ENCODE results near the gene DDR2.

DDR2 gene

DNA sequence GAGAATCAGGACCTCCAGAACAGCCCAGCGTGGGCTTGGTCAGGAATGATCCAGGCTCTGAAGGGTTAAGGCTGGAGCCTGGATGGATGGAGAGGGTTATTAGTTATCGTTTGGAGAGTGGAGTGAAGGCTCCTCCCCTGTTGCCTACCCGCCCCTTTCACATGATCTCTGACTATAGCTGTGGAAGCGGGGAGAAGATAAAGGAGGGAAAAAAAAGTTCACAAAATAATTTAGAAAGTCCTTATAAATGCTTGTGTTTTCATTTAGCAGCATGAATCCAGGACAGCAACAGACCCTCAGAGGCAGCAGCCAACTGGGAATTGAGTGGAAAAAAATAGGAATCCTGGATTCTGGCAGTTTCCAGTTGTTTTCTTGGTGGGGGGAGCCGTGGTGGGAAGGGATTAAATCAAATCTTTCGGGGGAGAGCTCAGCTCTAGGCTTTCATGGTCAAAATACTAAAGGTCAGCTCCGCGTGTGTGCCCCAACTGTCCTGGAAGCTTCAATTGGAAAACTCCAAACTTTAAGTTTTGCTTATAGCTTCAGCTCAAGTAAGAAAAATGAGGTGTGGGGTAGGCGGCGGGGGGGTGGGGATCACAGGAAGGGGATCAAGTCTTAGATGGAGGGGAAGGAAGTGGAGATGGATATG is 595 bp upstream of the DDR2 start:
- no peaks in the 10 kb centered on the region for H3K36me3 ChIP-seq (ENCODE audit: insufficient read depth, low read length)
- H3K4me3 ChIP-seq (ENCODE audit: low read depth in 1 of 2, low read length in 2 of 2), result peak overlapping the region; percentile 70 to 71

DNA sequence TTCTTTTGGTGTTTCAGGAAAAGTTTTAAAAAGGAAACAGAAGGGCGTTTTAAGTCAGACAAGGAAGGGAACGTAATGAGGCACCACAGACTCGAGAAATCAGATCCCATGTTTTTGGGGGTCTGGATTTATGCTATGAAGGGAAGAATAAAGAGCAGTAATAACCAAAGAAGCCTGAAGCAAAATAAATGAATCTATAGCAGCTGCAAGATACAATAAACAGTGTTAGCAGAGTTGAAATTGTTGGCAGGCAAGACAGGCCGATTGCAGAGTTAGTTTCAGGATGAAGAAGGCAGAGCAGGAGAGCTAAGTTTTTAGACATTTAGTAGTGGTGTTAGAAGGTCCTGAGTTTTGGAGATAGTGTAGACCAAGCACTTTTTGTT is 425 bp downstream of the DDR2 start:
- Histone ChIP-seq H3K4me1 (ENCODE audit: insufficient read depth, low read length) (peaks cover 41% of the 10 kb centered on the region), H3K27ac (ENCODE audit: low read depth, low read length) (peak overlapping the region; percentile 82), H3K36me3 (ENCODE audit: insufficient read depth, low read length) (no peaks in the 10 kb centered on the region), H3K4me3 (ENCODE audit: low read depth in 1 of 2, low read length in 2 of 2) (peak overlapping the region; percentile 70 to 71), H3K27me3 (ENCODE audit: control insufficient read depth in 1 of 2, insufficient read depth in 2 of 2, low read length in 2 of 2) (no peaks in the 10 kb centered on the region), H3K9ac (ENCODE audit: low read length) (peak overlapping the region; percentile 62), H3K9me3 (ENCODE audit: low read length) (no peaks in the 10 kb centered on the region)

More for the DNA sequence above, 595 bp upstream of the DDR2 start:
- Histone ChIP-seq H3K27me3 (ENCODE audit: control insufficient read depth in 1 of 2, insufficient read depth in 2 of 2, low read length in 2 of 2) (no peaks in the 10 kb centered on the region), H3K27ac (ENCODE audit: low read depth, low read length) (peak overlapping the region; percentile 82), H3K9me3 (ENCODE audit: low read length) (no peaks in the 10 kb centered on the region), H3K9ac (ENCODE audit: low read length) (peak overlapping the region; percentile 62), H3K4me1 (ENCODE audit: insufficient read depth, low read length) (peaks cover 49% of the 10 kb centered on the region)

DNA sequence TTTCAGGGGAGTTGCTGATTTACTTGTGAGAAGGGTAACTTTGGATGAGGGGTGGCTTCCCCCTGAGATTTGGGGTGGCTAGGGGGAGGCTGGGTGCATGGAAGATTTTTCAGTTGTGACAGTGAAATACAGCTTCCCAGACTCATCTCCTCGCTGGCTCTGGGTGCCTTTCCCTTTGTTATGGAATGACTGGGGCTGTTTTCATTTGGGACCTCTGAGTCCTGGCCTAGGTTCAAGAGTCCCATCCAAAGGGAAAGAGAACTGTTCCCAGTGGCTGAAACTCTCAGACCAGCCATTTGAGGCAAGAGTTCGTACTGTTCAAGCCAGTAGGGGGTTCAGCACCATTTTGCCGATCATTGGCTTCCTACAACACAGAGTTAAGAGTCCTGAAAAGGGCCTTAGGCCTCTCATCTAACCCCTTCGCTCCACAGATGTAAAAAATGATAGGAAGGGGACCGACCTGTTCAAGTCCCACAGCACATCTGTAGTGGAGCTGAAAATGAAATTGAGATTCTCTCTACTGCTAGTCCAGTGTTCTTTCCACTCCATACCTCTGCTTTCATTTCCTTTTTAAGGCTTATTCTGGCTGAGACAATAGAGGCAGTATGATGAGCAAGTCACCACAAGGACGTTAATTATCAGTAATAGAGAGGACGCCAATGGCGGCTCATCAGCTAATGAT is 958 bp downstream of the DDR2 start:
- H3K4me3 ChIP-seq (ENCODE audit: low read depth in 1 of 2, low read length in 2 of 2), result peak overlapping the region; percentile 70 to 71
- no peaks in the 10 kb centered on the region for H3K36me3 ChIP-seq (ENCODE audit: insufficient read depth, low read length)
- peak overlapping the region; percentile 82 for H3K27ac ChIP-seq (ENCODE audit: low read depth, low read length)
- peaks cover 36% of the 10 kb centered on the region for H3K4me1 ChIP-seq (ENCODE audit: insufficient read depth, low read length)
- peak overlapping the region; percentile 62 for H3K9ac ChIP-seq (ENCODE audit: low read length)
- H3K9me3 ChIP-seq (ENCODE audit: low read length), result no peaks in the 10 kb centered on the region
- no peaks in the 10 kb centered on the region for H3K27me3 ChIP-seq (ENCODE audit: control insufficient read depth in 1 of 2, insufficient read depth in 2 of 2, low read length in 2 of 2)

DNA sequence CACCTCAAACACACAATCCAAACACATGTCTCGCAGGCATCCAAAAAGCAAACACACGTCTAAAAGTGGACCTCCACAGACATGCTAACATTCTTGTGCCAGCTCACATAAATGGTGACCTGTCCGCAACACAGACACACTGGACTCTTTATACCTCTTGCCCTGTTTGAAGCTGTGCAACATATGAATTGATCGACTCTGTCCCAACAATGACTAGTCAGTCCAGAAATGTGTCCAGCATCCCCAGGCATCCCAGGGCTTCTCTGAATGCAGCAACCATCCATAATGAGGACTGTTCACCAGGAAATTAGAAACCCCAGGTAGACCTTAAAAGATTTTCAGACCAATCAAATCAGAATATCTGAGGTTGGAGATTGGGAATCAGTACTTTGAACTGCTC is 3.2 kb downstream of the DDR2 start:
- Histone ChIP-seq H3K9ac (ENCODE audit: low read length) (peak overlapping the region; percentile 62), H3K27ac (ENCODE audit: low read depth, low read length) (peak overlapping the region; percentile 82), H3K36me3 (ENCODE audit: insufficient read depth, low read length) (peaks cover 5% of the 10 kb centered on the region), H3K27me3 (ENCODE audit: control insufficient read depth in 1 of 2, insufficient read depth in 2 of 2, low read length in 2 of 2) (no peaks in the 10 kb centered on the region), H3K4me3 (ENCODE audit: low read depth in 1 of 2, low read length in 2 of 2) (peak overlapping the region in 1 of 2 donors; percentile 71), H3K4me1 (ENCODE audit: insufficient read depth, low read length) (peaks cover 21% of the 10 kb centered on the region), H3K9me3 (ENCODE audit: low read length) (no peaks in the 10 kb centered on the region)

DNA sequence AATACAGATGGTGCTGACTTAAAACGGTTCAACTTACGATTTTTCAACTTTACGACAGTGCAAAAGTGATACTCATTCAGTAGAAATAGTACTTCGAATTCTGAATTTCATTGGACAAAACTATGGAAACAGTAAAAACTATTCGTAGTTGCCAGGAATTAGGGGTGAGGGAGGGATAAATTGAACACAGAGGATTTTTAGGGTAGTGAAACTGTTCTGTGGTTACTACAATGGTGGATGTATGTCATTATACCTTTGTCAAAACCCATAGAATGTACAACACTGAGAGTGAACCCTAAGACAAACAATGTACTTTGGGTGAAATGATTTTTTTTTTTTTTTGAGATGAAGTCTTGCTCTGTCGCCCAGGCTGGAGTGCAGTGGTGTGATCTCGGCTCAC is 7.5 kb downstream of the DDR2 start:
- Histone ChIP-seq H3K9ac (ENCODE audit: low read length) (no peak overlapping the region), H3K4me1 (ENCODE audit: insufficient read depth, low read length) (peaks cover 10% of the 10 kb centered on the region), H3K9me3 (ENCODE audit: low read length) (no peaks in the 10 kb centered on the region), H3K27me3 (ENCODE audit: control insufficient read depth in 1 of 2, insufficient read depth in 2 of 2, low read length in 2 of 2) (no peaks in the 10 kb centered on the region), H3K4me3 (ENCODE audit: low read depth in 1 of 2, low read length in 2 of 2) (no peak overlapping the region), H3K27ac (ENCODE audit: low read depth, low read length) (no peak overlapping the region), H3K36me3 (ENCODE audit: insufficient read depth, low read length) (peaks cover 5% of the 10 kb centered on the region)

DNA sequence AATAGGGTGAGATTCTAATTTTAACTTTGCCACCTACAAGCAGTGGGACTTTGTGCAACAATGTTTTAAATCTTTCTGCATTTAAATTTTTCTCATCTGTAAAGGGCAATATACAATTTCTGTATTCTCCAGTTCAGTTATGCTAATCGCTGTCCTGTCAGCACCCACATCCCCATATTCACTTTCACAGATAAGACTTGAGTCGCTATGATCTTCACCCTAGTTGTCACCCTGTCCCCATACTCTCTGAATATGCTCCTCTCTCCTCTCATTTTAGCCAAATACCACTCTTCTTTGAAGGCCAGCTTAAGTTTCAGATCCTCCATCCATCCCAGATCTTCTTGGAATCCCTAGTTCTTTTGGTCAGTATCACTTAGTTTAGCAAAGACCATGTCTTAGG is 8.8 kb downstream of the DDR2 start:
- H3K27ac ChIP-seq (ENCODE audit: low read depth, low read length), result no peak overlapping the region
- no peak overlapping the region for H3K9ac ChIP-seq (ENCODE audit: low read length)
- no peak overlapping the region for H3K4me3 ChIP-seq (ENCODE audit: low read depth in 1 of 2, low read length in 2 of 2)
- H3K4me1 ChIP-seq (ENCODE audit: insufficient read depth, low read length), result peaks cover 14% of the 10 kb centered on the region
- H3K27me3 ChIP-seq (ENCODE audit: control insufficient read depth in 1 of 2, insufficient read depth in 2 of 2, low read length in 2 of 2), result no peaks in the 10 kb centered on the region
- peaks cover 5% of the 10 kb centered on the region for H3K36me3 ChIP-seq (ENCODE audit: insufficient read depth, low read length)
- H3K9me3 ChIP-seq (ENCODE audit: low read length), result no peaks in the 10 kb centered on the region

DNA sequence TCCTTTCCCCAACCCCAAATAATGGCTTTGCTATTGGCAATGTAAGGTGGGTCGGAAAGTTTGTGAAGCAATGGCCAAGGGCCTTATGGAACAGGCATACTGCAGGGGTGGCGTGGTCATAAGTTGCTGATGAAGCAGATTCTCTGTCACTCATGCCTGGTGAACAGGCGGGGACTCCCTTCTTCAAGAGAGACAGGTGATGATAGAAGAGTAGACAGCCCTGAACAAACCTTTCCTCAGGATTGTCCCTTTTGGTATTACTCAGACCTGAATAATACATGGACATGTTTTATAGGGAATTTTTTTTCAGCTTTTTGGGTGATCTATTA is 12.7 kb downstream of the DDR2 start:
- H3K4me3 ChIP-seq (ENCODE audit: low read depth in 1 of 2, low read length in 2 of 2), result no peak overlapping the region
- no peaks in the 10 kb centered on the region for H3K27me3 ChIP-seq (ENCODE audit: control insufficient read depth in 1 of 2, insufficient read depth in 2 of 2, low read length in 2 of 2)
- H3K9me3 ChIP-seq (ENCODE audit: low read length), result no peaks in the 10 kb centered on the region
- H3K36me3 ChIP-seq (ENCODE audit: insufficient read depth, low read length), result no peaks in the 10 kb centered on the region
- H3K27ac ChIP-seq (ENCODE audit: low read depth, low read length), result no peak overlapping the region
- H3K4me1 ChIP-seq (ENCODE audit: insufficient read depth, low read length), result peaks cover 32% of the 10 kb centered on the region
- no peak overlapping the region for H3K9ac ChIP-seq (ENCODE audit: low read length)

DNA sequence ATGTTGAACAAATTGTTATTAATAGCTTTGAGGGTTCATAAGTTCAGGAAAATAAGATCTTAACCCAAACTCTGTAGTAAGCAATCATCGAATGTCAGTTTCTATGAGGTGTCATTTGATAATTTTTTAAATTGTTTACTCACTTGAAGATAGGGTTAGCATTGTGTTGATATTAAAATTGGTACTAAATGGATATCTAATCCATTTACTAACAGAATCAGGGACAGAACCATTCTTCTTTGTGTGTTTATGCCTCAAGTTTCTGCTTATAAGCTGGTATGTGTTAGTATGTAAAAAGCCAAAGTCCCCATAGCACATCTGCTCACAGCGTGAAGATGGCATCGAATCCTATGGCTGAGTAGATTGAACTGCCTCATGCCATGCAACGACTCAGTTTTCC is 13.4 kb downstream of the DDR2 start:
- Histone ChIP-seq H3K27me3 (ENCODE audit: control insufficient read depth in 1 of 2, insufficient read depth in 2 of 2, low read length in 2 of 2) (no peaks in the 10 kb centered on the region), H3K27ac (ENCODE audit: low read depth, low read length) (no peak overlapping the region), H3K36me3 (ENCODE audit: insufficient read depth, low read length) (no peaks in the 10 kb centered on the region), H3K4me1 (ENCODE audit: insufficient read depth, low read length) (peaks cover 32% of the 10 kb centered on the region), H3K9ac (ENCODE audit: low read length) (no peak overlapping the region), H3K9me3 (ENCODE audit: low read length) (no peaks in the 10 kb centered on the region), H3K4me3 (ENCODE audit: low read depth in 1 of 2, low read length in 2 of 2) (no peak overlapping the region)

DNA sequence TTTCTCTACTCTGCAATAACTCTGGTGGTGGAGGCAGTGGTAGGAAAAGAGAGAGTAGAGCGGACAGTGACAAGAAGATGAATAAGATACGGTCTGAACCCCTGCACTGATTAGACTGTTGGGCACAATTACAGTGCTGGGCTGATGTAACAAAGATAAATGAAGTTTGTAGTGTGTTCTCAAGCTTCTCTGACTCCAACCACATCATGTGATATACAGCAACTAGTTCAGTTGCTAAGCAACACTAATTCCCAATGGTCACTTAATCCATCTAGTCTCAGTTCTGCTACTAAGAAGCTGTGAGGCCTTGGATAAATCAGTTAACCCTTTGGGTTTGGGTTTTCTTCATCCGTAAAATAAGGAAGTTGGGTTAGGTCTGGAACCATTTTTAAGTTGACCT is 17.3 kb downstream of the DDR2 start:
- H3K4me1 ChIP-seq (ENCODE audit: insufficient read depth, low read length), result peaks cover 40% of the 10 kb centered on the region

DNA sequence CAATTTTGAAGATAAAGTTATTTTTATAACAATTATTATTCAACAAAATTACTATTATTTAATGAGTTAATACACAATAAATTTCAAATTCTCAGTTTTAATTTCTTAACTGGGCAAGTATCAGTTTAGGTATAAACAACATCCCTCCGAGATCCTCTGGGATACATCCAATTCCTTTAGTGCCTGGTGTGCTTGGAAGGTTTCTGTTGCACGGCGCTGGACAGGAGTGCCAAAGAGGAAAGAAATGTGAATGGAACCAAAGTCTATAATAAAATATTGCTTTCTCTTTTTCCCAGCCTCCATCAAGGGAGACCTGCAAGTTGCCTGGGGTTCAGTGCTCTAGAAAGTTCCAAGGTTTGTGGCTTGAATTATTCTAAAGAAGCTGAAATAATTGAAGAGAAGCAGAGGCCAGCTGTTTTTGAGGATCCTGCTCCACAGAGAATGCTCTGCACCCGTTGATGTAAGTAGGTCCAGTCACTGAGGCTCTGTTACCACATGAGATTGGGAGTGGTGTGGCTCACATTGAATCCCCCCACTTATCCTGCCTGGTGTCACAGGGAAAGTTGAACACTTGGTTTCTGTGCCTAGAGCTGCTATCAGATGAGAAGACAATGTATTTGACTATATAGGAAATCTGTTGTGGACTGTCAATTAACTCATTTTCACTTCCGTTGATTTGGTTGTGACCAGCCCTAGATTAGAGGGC is 22.8 kb downstream of the DDR2 start:
- peaks cover 43% of the 10 kb centered on the region for H3K4me1 ChIP-seq (ENCODE audit: insufficient read depth, low read length)
- H3K9me3 ChIP-seq (ENCODE audit: low read length), result no peaks in the 10 kb centered on the region
- peak overlapping the region; percentile 72 for H3K27ac ChIP-seq (ENCODE audit: low read depth, low read length)
- H3K27me3 ChIP-seq (ENCODE audit: control insufficient read depth in 1 of 2, insufficient read depth in 2 of 2, low read length in 2 of 2), result no peaks in the 10 kb centered on the region
- H3K4me3 ChIP-seq (ENCODE audit: low read depth in 1 of 2, low read length in 2 of 2), result peak overlapping the region in 1 of 2 donors; percentile 39
- H3K36me3 ChIP-seq (ENCODE audit: insufficient read depth, low read length), result peaks cover 20% of the 10 kb centered on the region
- H3K9ac ChIP-seq (ENCODE audit: low read length), result no peak overlapping the region

More for the DNA sequence above, 17.3 kb downstream of the DDR2 start:
- H3K9ac ChIP-seq (ENCODE audit: low read length), result no peak overlapping the region
- H3K27ac ChIP-seq (ENCODE audit: low read depth, low read length), result no peak overlapping the region
- no peaks in the 10 kb centered on the region for H3K36me3 ChIP-seq (ENCODE audit: insufficient read depth, low read length)
- no peaks in the 10 kb centered on the region for H3K9me3 ChIP-seq (ENCODE audit: low read length)
- no peak overlapping the region for H3K4me3 ChIP-seq (ENCODE audit: low read depth in 1 of 2, low read length in 2 of 2)
- H3K27me3 ChIP-seq (ENCODE audit: control insufficient read depth in 1 of 2, insufficient read depth in 2 of 2, low read length in 2 of 2), result no peaks in the 10 kb centered on the region

DNA sequence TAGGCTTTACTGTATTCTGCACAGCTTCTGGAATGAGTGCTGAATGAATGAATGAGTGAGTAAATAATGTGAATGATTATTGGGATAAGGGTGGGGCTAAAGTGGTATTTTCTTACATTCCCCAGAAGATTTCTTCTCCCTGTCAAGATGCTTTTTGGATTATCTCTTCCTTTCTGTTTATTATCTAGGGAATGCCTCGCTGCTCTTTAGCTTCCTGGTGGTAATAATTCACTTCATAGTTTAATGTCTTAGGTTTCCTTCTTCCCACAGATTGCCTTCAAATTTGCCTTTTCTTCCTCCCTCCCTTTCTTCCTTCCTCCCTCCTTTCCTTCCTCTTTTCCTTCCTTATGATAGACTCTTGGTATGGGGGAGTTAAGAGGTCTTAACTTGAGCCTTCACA is 24.0 kb downstream of the DDR2 start:
- Histone ChIP-seq H3K4me1 (ENCODE audit: insufficient read depth, low read length) (peaks cover 55% of the 10 kb centered on the region), H3K4me3 (ENCODE audit: low read depth in 1 of 2, low read length in 2 of 2) (no peak overlapping the region), H3K9ac (ENCODE audit: low read length) (no peak overlapping the region), H3K9me3 (ENCODE audit: low read length) (no peaks in the 10 kb centered on the region), H3K27ac (ENCODE audit: low read depth, low read length) (no peak overlapping the region), H3K27me3 (ENCODE audit: control insufficient read depth in 1 of 2, insufficient read depth in 2 of 2, low read length in 2 of 2) (no peaks in the 10 kb centered on the region), H3K36me3 (ENCODE audit: insufficient read depth, low read length) (peaks cover 20% of the 10 kb centered on the region)

Data from muscle layer of colon (tissue), 2 donors.